Measurements from ENCODE around the gene MORC3. TPM values are rescaled to one million over a fixed set of nuclear protein-coding genes. Genes with fewer than 3 reads are reported as not detected.
A peak's percentile ranks its signal among the peaks of the same experiment; 100 is the strongest.

The MORC3 gene
- total RNA-seq, 4 donors from 2014 or later = 40.3 to 49.9 (median 42.8) TPM

DNA sequence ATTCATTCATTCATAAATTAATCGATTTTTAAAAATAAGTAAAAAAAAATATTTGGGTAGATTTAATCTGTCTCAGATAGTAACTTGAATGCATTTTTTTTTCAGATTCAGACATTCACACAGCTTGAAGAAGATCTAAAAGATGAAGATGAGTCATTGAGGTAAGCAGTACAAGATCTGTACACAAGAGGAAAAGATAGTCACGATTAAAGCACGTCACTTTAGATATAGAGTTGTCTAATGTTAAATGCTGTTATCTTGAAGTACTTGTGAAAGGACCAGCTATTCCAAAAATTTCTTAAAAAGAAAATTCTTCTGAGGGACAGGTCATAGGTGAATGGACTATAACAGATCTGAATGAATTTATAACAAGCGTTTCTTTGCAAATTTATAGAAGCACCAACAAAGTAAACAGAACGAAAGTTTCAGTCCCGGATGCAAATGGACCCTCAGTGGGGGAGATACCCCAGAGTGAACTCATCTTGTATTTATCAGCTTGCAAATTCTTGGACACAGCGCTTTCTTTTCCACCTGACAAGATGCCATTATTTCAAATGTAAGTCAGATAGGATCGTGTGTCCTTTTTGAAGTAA is 31.2 kb upstream of the MORC3 start:
- Histone ChIP-seq H3K36me3 (peaks cover 0 to 6% of the 10 kb centered on the region in 2 donors), H3K4me1 (no peaks in the 10 kb centered on the region), H3K27ac (no peak overlapping the region), H3K4me3 (replicated peaks in 1 of 3) (no peak overlapping the region), H3K9me3 (no peaks in the 10 kb centered on the region), H3K27me3 (no peaks in the 10 kb centered on the region)
- 84 to 91% methylated on average over 8 of the region's 8 CpGs for WGBS, 2 donors
- intact Hi-C loops (cut with DNase I) = no loop called here
- no peak for DNase-seq
- no peak for TF ChIP-seq POLR2A (IDR thresholded peaks at IDR 0.05)
- TF ChIP-seq, protein P1, sequence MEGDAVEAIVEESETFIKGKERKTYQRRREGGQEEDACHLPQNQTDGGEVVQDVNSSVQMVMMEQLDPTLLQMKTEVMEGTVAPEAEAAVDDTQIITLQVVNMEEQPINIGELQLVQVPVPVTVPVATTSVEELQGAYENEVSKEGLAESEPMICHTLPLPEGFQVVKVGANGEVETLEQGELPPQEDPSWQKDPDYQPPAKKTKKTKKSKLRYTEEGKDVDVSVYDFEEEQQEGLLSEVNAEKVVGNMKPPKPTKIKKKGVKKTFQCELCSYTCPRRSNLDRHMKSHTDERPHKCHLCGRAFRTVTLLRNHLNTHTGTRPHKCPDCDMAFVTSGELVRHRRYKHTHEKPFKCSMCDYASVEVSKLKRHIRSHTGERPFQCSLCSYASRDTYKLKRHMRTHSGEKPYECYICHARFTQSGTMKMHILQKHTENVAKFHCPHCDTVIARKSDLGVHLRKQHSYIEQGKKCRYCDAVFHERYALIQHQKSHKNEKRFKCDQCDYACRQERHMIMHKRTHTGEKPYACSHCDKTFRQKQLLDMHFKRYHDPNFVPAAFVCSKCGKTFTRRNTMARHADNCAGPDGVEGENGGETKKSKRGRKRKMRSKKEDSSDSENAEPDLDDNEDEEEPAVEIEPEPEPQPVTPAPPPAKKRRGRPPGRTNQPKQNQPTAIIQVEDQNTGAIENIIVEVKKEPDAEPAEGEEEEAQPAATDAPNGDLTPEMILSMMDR (IDR thresholded peaks at IDR 0.05) = no peak

DNA sequence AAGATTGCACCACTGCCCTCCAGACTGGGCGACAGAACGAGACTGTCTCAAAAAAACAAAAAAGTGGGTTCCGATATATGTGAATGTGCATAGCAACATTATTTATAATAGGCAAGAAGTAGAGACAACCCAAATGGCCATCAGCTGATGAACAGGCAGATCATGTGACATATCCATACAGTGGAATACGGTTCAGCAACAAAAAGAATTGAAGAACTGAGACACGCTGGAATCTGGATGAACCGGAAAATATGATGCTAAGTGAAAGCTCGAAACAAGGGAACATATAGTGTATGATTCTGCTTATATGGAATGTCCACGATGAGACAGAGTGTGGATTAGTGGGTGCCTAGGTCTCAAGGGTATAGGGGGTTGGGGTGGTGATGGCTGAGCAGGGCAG is 28.5 kb upstream of the MORC3 start:
- H3K27ac ChIP-seq = no peak overlapping the region
- no peaks in the 10 kb centered on the region for H3K27me3 ChIP-seq
- WGBS, 2 donors = 73 to 96% methylated on average over 8 of the region's 8 CpGs
- H3K4me1 ChIP-seq = no peaks in the 10 kb centered on the region
- peaks cover 0 to 6% of the 10 kb centered on the region in 2 donors for H3K36me3 ChIP-seq
- no peak overlapping the region for H3K4me3 ChIP-seq (replicated peaks in 1 of 3)
- no peaks in the 10 kb centered on the region for H3K9me3 ChIP-seq
- DNase-seq = no peak
- intact Hi-C loops (cut with DNase I) = no loop called here
- TF ChIP-seq, protein P1 (IDR thresholded peaks at IDR 0.05) = no peak
- TF ChIP-seq POLR2A (IDR thresholded peaks at IDR 0.05) = no peak

DNA sequence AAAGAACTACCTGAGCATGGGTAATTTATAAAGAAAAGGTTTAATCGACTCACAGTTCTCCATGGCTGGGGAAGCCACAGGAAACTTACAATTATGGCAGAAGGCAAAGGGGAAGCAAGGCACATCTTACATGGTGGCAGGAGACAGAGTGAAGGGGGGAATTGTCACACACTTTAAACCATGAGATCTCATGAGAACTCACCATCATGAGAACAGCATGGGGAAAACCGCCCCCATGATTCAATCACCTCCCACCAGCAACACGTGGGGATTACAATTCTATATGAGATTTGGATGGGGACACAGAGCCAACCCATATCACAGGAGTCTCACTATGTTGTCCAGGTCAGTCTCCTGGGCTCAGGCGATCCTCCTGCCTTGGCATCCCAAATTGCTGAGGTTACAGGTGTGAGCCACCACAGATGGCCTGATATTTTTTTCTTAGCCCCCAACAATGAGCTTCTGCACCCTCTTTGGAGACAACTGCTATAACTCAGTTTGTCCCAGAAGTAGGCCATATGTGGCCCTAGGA is 22.5 kb upstream of the MORC3 start:
- 92 to 96% methylated on average over 4 of the region's 4 CpGs for WGBS, 2 donors
- Histone ChIP-seq H3K9me3 (no peaks in the 10 kb centered on the region), H3K27ac (no peak overlapping the region), H3K4me3 (replicated peaks in 1 of 3) (no peak overlapping the region), H3K36me3 (peaks cover 0 to 6% of the 10 kb centered on the region in 2 donors), H3K4me1 (no peaks in the 10 kb centered on the region), H3K27me3 (no peaks in the 10 kb centered on the region)
- DNase-seq = no peak
- TF ChIP-seq POLR2A (IDR thresholded peaks at IDR 0.05) = no peak
- TF ChIP-seq, protein P1 (IDR thresholded peaks at IDR 0.05) = no peak
- intact Hi-C loops (cut with DNase I) = no loop called here

DNA sequence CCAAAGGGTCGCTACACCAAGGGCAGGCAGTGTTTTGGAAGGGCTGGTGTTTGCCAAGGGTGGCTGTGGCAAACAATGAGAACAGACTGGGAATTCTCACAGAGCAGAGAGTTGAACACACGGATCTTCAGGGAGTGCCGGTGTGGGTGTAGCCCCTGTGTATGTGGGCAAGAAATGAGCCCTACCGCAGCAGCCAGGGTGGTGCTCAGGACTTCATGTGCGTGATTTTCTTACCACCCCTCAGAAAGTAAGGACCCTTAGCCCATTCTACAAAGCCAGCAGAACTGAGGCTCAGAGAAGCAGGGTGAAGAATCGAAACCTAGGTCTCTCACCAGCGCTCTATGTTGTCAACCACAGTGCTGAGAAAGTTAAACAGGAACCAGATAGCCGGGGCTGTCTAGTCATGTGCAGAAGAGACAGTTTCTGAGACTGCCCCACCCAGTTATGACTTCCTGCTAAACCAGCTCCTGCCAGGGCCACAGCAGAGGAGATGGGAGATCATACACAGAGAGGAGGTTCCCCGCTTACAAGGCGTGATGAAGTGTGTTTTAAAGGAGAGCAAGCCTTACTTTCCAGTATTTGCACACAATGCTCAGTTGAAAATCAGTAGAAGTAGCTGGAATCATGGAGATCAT is 21.9 kb upstream of the MORC3 start:
- no peaks in the 10 kb centered on the region for H3K9me3 ChIP-seq
- 56 to 65% methylated on average over 10 of the region's 10 CpGs for WGBS, 2 donors
- intact Hi-C loops (cut with DNase I) = no loop called here
- peaks cover 0 to 5% of the 10 kb centered on the region in 2 donors for H3K36me3 ChIP-seq
- TF ChIP-seq, protein P1 (IDR thresholded peaks at IDR 0.05) = no peak
- TF ChIP-seq POLR2A (IDR thresholded peaks at IDR 0.05) = no peak
- no peaks in the 10 kb centered on the region for H3K27me3 ChIP-seq
- no peaks in the 10 kb centered on the region for H3K4me1 ChIP-seq
- peak in 1 of 2 donors; percentile 10 for DNase-seq
- no peak overlapping the region for H3K4me3 ChIP-seq (replicated peaks in 1 of 3)
- H3K27ac ChIP-seq = no peak overlapping the region

DNA sequence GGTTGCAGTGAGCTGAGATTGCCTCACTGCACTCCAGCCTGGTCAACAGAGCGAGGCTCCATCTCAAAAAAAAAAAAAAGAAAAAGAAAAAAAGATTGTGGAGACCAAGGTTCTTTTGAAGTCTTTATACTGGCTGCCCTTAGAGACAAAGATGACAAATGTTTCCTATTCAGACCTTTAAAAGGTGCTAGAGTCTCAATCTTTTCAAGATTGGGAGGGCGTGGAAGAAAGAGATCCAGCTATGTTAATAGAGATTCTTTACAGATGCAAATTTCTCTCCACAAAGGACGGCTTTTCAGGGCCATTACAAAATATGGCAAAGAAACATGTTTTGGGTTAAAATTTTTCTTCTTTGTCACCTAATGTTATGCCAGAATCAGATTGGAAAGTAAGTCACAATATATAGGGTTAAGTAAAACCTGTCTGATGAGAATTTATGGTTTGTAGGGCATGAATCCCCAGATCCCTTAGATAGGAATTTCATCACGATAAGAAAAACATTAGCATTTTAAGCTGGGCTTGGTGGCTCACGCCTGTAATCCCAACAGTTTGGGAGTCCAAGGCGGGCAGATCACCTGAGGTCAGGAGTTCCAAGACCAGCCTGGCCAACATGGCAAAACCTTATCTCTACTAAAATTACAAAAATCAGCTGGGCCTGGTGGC is 13.0 kb upstream of the MORC3 start:
- 94 to 95% methylated on average over 6 of the region's 6 CpGs for WGBS, 2 donors
- Histone ChIP-seq H3K36me3 (no peaks in the 10 kb centered on the region), H3K27me3 (no peaks in the 10 kb centered on the region), H3K9me3 (no peaks in the 10 kb centered on the region), H3K4me3 (replicated peaks in 1 of 3) (no peak overlapping the region), H3K27ac (no peak overlapping the region), H3K4me1 (no peaks in the 10 kb centered on the region)
- intact Hi-C loops (cut with DNase I) = no loop called here
- no peak for DNase-seq
- TF ChIP-seq, protein P1 (IDR thresholded peaks at IDR 0.05) = no peak
